ENCODE results near the gene CCNE1.

The CCNE1 gene

DNA sequence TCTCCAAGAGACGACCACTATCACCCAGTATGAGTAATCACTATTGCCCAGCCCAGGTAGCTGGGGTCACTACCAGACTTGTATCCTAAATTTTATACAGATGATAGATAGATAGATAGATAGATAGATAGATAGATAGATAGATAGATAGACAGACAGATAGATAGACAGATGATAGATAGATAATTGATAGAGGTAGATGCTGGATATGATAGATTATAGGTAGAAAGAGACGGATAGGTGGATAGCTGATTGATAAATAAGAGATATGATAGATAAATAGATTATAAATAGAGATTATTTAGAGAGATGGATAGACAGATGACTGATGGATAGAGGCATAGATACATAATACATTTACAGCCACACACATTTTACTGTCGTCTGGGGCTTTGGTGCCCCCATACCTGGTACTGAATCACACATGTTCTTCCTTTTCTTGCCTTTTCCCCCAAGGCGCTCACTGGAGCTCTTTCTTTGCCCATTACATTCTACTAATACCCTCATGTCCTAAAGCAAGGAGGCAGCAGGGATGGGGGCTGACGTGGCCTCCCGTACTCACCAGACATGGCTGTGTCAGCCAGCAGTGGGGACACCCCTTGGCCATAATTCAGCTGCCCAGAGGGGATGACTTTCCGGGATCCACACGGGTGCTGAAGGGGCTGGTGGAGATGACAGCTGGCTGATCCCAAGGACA, 44.6 kb upstream of the CCNE1 start:
- H3K4ac ChIP-seq (ENCODE audit: low read depth, low read length), result no peak overlapping the region
- WGBS (ENCODE audit: extremely low coverage, insufficient coverage, insufficient read length), result 100% methylated on average over 1 of the region's 8 CpGs
- peak overlapping the region; percentile 48 for H4K91ac ChIP-seq (ENCODE audit: low read depth, low read length)
- H3K9me3 ChIP-seq (ENCODE audit: insufficient read depth, low read depth, low read length), result peaks cover 2% of the 10 kb centered on the region
- H3K23ac ChIP-seq (ENCODE audit: low read length), result no peak overlapping the region
- H2BK120ac ChIP-seq (ENCODE audit: insufficient read depth, low read length, poor library complexity), result no peak overlapping the region
- H3K4me3 ChIP-seq (ENCODE audit: low read depth, low read length), result peak overlapping the region; percentile 34
- no peak overlapping the region for H3K4me2 ChIP-seq (ENCODE audit: low read length)
- H2BK5ac ChIP-seq (ENCODE audit: low read depth, low read length, poor library complexity), result no peak overlapping the region
- no peak overlapping the region for H2AFZ ChIP-seq (ENCODE audit: insufficient read depth, low read length, poor library complexity)
- peak; percentile 78 to 82 for DNase-seq
- no peak overlapping the region for H3K18ac ChIP-seq (ENCODE audit: low read length)
- H3K79me1 ChIP-seq (ENCODE audit: low read length), result no peaks in the 10 kb centered on the region
- no peak overlapping the region for H3K27ac ChIP-seq (ENCODE audit: low read depth, low read length)
- no peaks in the 10 kb centered on the region for H3K4me1 ChIP-seq (ENCODE audit: control insufficient read depth in 1 of 2, insufficient read depth in 2 of 2, low read length in 2 of 2)
- no peaks in the 10 kb centered on the region for H3K27me3 ChIP-seq (ENCODE audit: insufficient read depth, low read length)
- H2BK12ac ChIP-seq (ENCODE audit: low read length), result no peak overlapping the region
- H3K9ac ChIP-seq (ENCODE audit: low read length), result no peak overlapping the region
- no peaks in the 10 kb centered on the region for H3K36me3 ChIP-seq (ENCODE audit: control insufficient read depth in 1 of 2, insufficient read depth in 2 of 2, low read length in 2 of 2)
- H4K12ac ChIP-seq (ENCODE audit: low read depth, low read length), result no peak overlapping the region
- no peak overlapping the region for H4K8ac ChIP-seq (ENCODE audit: low read depth, low read length)
- H3K79me2 ChIP-seq (ENCODE audit: control insufficient read depth, insufficient read depth, low read length, poor library complexity), result no peaks in the 10 kb centered on the region
- no peak overlapping the region for H2AK5ac ChIP-seq (ENCODE audit: low read length)
- H3K14ac ChIP-seq (ENCODE audit: low read length), result no peak overlapping the region

DNA sequence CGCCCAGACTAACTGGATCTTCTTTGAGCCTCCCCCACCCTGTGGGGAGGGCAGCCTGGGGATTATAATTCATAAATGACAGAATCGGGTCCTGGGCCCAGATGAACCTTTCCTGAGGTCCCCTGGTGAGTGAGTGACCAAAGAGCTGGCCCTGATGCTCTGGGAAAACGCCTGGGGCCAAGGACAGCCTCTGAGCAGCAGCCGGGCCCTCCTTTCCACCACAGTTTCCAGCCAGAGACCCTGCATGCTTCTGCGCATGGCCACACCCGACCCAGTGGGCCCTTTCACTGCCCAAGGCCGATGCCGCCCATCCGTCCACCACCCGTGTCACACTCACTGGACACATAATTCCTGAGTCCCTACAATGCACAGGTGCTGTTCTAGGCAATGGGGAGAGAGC, 43.6 kb upstream of the CCNE1 start:
- H3K4me1 ChIP-seq (ENCODE audit: control insufficient read depth in 1 of 2, insufficient read depth in 2 of 2, low read length in 2 of 2), result no peaks in the 10 kb centered on the region
- H2BK12ac ChIP-seq (ENCODE audit: low read length), result no peak overlapping the region
- no peak overlapping the region for H3K4me3 ChIP-seq (ENCODE audit: low read depth, low read length)
- H4K8ac ChIP-seq (ENCODE audit: low read depth, low read length), result no peak overlapping the region
- no peak overlapping the region for H3K27ac ChIP-seq (ENCODE audit: low read depth, low read length)
- no peak overlapping the region for H3K18ac ChIP-seq (ENCODE audit: low read length)
- no peak overlapping the region for H2AK5ac ChIP-seq (ENCODE audit: low read length)
- no peak overlapping the region for H2BK120ac ChIP-seq (ENCODE audit: insufficient read depth, low read length, poor library complexity)
- H4K91ac ChIP-seq (ENCODE audit: low read depth, low read length), result peak overlapping the region; percentile 48
- H3K79me2 ChIP-seq (ENCODE audit: control insufficient read depth, insufficient read depth, low read length, poor library complexity), result no peaks in the 10 kb centered on the region
- H3K4ac ChIP-seq (ENCODE audit: low read depth, low read length), result no peak overlapping the region
- peaks cover 2% of the 10 kb centered on the region for H3K9me3 ChIP-seq (ENCODE audit: insufficient read depth, low read depth, low read length)
- peaks cover 5% of the 10 kb centered on the region for H3K79me1 ChIP-seq (ENCODE audit: low read length)
- no peak overlapping the region for H3K9ac ChIP-seq (ENCODE audit: low read length)
- peak; percentile 85 to 89 for DNase-seq
- H3K23ac ChIP-seq (ENCODE audit: low read length), result no peak overlapping the region
- no peaks in the 10 kb centered on the region for H3K27me3 ChIP-seq (ENCODE audit: insufficient read depth, low read length)
- no peak overlapping the region for H3K4me2 ChIP-seq (ENCODE audit: low read length)
- H4K12ac ChIP-seq (ENCODE audit: low read depth, low read length), result no peak overlapping the region
- no peak overlapping the region for H3K14ac ChIP-seq (ENCODE audit: low read length)
- no peak overlapping the region for H2AFZ ChIP-seq (ENCODE audit: insufficient read depth, low read length, poor library complexity)
- WGBS (ENCODE audit: extremely low coverage, insufficient coverage, insufficient read length), result no CpG with 5 or more reads among the region's 10 CpGs
- H2BK5ac ChIP-seq (ENCODE audit: low read depth, low read length, poor library complexity), result no peak overlapping the region
- no peaks in the 10 kb centered on the region for H3K36me3 ChIP-seq (ENCODE audit: control insufficient read depth in 1 of 2, insufficient read depth in 2 of 2, low read length in 2 of 2)

DNA sequence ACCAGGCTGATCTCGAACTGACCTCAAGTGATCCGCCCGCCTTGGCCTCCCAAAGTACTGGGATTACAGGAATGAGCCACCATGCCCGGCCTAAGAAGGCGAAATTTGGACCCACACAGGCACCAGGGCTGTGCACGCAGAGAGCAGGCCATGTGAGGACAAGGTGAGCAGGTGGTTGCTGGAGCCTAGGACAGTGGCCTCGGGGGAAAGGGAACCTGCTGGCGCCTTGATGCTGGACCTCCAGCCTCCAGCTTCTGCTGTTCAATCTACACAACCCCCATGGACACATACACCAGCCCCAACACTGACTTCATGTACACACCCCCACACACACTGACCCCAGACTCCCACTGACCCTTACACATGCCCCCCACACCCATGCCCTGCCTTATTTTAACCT, 41.8 kb upstream of the CCNE1 start:
- Histone ChIP-seq H3K4me2 (ENCODE audit: low read length) (no peak overlapping the region), H2BK5ac (ENCODE audit: low read depth, low read length, poor library complexity) (no peak overlapping the region), H3K27me3 (ENCODE audit: insufficient read depth, low read length) (no peaks in the 10 kb centered on the region), H3K4me3 (ENCODE audit: low read depth, low read length) (peak overlapping the region; percentile 12), H2AFZ (ENCODE audit: insufficient read depth, low read length, poor library complexity) (no peak overlapping the region), H2BK120ac (ENCODE audit: insufficient read depth, low read length, poor library complexity) (no peak overlapping the region), H3K4ac (ENCODE audit: low read depth, low read length) (no peak overlapping the region), H4K12ac (ENCODE audit: low read depth, low read length) (no peak overlapping the region), H3K18ac (ENCODE audit: low read length) (no peak overlapping the region), H3K4me1 (ENCODE audit: control insufficient read depth in 1 of 2, insufficient read depth in 2 of 2, low read length in 2 of 2) (peaks cover 6 to 10% of the 10 kb centered on the region in 2 experiments), H3K79me2 (ENCODE audit: control insufficient read depth, insufficient read depth, low read length, poor library complexity) (no peaks in the 10 kb centered on the region), H3K36me3 (ENCODE audit: control insufficient read depth in 1 of 2, insufficient read depth in 2 of 2, low read length in 2 of 2) (no peaks in the 10 kb centered on the region), H3K27ac (ENCODE audit: low read depth, low read length) (no peak overlapping the region), H4K91ac (ENCODE audit: low read depth, low read length) (no peak overlapping the region), H3K14ac (ENCODE audit: low read length) (no peak overlapping the region), H4K8ac (ENCODE audit: low read depth, low read length) (no peak overlapping the region), H3K79me1 (ENCODE audit: low read length) (peaks cover 14% of the 10 kb centered on the region), H3K9ac (ENCODE audit: low read length) (no peak overlapping the region), H2BK12ac (ENCODE audit: low read length) (no peak overlapping the region), H3K23ac (ENCODE audit: low read length) (no peak overlapping the region), H2AK5ac (ENCODE audit: low read length) (no peak overlapping the region), H3K9me3 (ENCODE audit: insufficient read depth, low read depth, low read length) (no peaks in the 10 kb centered on the region)
- no CpG with 5 or more reads among the region's 8 CpGs for WGBS (ENCODE audit: extremely low coverage, insufficient coverage, insufficient read length)
- DNase-seq, result peak; percentile 97

DNA sequence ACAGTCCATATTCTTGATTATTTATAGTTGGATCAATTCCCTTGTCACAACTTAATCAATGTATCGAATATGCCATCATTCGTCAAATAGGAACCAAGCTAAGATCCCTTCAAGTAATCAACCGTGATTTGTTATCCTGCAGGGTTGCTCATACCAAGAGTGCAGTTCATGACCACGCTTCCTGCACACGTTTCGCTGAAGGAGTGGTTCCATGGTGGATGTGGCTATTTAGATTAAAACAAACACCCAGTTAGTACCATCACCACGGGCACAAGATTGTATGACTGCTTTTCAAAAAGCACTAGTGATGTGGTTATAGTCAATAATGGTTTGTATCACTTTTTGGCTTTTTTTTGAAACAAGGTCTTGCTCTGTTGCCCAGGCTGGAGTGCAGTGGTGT, 41.1 kb upstream of the CCNE1 start:
- Histone ChIP-seq H3K4me2 (ENCODE audit: low read length) (no peak overlapping the region), H3K79me2 (ENCODE audit: control insufficient read depth, insufficient read depth, low read length, poor library complexity) (no peaks in the 10 kb centered on the region), H2AFZ (ENCODE audit: insufficient read depth, low read length, poor library complexity) (no peak overlapping the region), H3K27ac (ENCODE audit: low read depth, low read length) (no peak overlapping the region), H3K18ac (ENCODE audit: low read length) (no peak overlapping the region), H3K27me3 (ENCODE audit: insufficient read depth, low read length) (no peaks in the 10 kb centered on the region), H3K4ac (ENCODE audit: low read depth, low read length) (no peak overlapping the region), H3K14ac (ENCODE audit: low read length) (no peak overlapping the region), H4K91ac (ENCODE audit: low read depth, low read length) (no peak overlapping the region), H2AK5ac (ENCODE audit: low read length) (no peak overlapping the region), H3K4me1 (ENCODE audit: control insufficient read depth in 1 of 2, insufficient read depth in 2 of 2, low read length in 2 of 2) (peaks cover 11 to 14% of the 10 kb centered on the region in 2 experiments), H2BK12ac (ENCODE audit: low read length) (no peak overlapping the region), H3K79me1 (ENCODE audit: low read length) (peaks cover 14% of the 10 kb centered on the region), H4K12ac (ENCODE audit: low read depth, low read length) (no peak overlapping the region), H2BK5ac (ENCODE audit: low read depth, low read length, poor library complexity) (no peak overlapping the region), H2BK120ac (ENCODE audit: insufficient read depth, low read length, poor library complexity) (no peak overlapping the region), H3K9ac (ENCODE audit: low read length) (no peak overlapping the region), H3K9me3 (ENCODE audit: insufficient read depth, low read depth, low read length) (no peaks in the 10 kb centered on the region), H3K23ac (ENCODE audit: low read length) (no peak overlapping the region), H3K4me3 (ENCODE audit: low read depth, low read length) (no peak overlapping the region), H3K36me3 (ENCODE audit: control insufficient read depth in 1 of 2, insufficient read depth in 2 of 2, low read length in 2 of 2) (no peaks in the 10 kb centered on the region), H4K8ac (ENCODE audit: low read depth, low read length) (no peak overlapping the region)
- no peak for DNase-seq
- no CpG with 5 or more reads among the region's 7 CpGs for whole genome bisulfite sequencing (ENCODE audit: extremely low coverage, insufficient coverage, insufficient read length)

All from trophoblast cell (in vitro differentiated cells and primary cell).